Vagina (tissue), 2 donors: ENCODE results near the gene SPHK2.

Experiments
- CTCF ChIP-seq, 3 experiments: fragments of 450-650 bp in 2 of 3; fragments of 200-600 bp in 1 of 3; sonication (generic) in 1 of 3; IDR thresholded peaks; one replicate each; pipeline ENCODE4 v1.5.1; 2017 to 2019; ENCODE audit warnings: antibody characterized with exemption in 3 of 3, mild to moderate bottlenecking in 2 of 3, moderate library complexity in 2 of 3
- POLR2AphosphoS5 ChIP-seq, 2 donors: sonication (generic); formaldehyde crosslinking; IDR thresholded peaks; one replicate each; pipeline ENCODE4 v1.9.0; 2017; ENCODE audit warnings: antibody characterized with exemption in 2 of 2, mild to moderate bottlenecking in 2 of 2, low read depth in 1 of 2; ENCODE audit not compliant: insufficient read depth in 1 of 2

DNA sequence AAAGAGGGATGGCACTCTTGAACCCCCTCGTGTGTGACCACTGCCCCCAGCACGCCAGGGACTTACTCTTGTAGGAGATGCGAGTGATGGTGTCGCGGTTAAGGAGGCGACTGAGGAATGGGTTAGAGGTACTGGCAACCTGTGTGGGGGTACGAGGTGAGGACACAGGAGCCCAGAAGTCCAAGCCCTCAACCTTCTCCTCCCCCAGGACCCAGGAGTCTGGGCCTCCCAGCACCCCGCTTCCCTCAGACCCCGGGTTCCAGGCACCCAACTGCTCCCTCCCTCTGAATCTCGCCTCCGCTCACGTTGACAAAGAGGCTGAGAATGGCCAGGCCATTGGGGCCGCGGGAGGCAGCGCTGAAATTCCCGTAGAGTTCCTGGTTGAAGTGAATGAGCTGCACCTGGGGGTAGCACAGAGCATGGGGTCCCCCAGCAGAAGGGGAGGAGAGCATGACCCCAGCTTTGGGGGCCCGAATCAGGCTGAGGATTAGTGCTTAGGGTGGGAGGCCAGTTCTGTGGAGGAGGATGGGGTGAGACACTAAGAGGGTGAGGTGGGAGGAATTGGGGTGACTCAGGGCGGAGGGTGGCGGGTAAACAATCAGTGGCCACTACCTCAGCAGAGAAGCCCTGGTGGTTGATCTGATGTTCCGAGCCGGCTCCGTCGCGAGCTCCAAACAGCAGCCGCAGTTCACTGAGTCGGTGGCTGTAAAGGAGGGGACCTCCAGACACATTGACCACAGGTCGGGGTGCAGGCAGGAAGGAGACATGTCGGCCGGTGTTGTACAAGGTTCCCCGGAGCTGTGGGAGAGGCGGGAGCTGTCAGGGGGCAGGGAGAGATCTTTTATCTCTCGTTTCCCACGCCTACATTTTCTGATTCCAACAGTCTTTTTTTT is 20.4 kb downstream of the SPHK2 start:
- TF ChIP-seq CTCF (IDR thresholded peaks at IDR 0.05), result no peak
- no peak for TF ChIP-seq POLR2AphosphoS5 (IDR thresholded peaks at IDR 0.05; ENCODE audit: insufficient read depth in 1 of 2, low read depth in 1 of 2)
